ENCODE data around the gene DEK.
"Not testable (repeated sequence)": the region's sequence is repeated elsewhere in the genome, so short reads cannot be mapped to it uniquely, and the experiment has no call there.

The DEK gene
- 137 to 365 (median 201) reads per million in 17 experiments for total RNA-seq

- DNase-seq = peak; percentile 84 to 94 (median 90)
Observed at GRCh38 chr6:18264219-18264922, at the start of gene DEK. Gene DEK (minus strand): TSS chr6:18264530. CDS start chr6:18263987, 543 bp downstream.

- no peak for DNase-seq
Observed at GRCh38 chr6:18312368-18312767, 48.0 kb upstream of the DEK start.

DNA sequence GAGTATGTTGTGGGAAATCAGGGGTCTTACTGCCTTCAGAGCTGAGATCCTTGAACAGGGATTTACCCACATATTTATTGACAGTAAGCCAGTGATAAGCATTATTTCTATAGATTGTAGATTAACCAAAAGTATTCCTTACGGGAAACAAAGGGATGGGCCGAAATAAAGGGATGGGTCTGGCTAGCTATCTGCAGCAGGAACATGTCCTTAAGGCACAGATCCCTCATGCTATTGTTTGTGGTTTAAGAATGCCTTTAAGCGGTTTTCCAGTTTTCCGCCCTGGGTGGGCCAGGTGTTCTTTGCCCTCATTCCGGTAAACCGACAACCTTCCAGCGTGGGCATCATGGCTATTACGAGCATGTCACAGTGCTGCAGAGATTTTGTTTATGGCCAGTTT is 45.7 kb upstream of the DEK start:
- DNase-seq = not testable (repeated sequence)

DNA sequence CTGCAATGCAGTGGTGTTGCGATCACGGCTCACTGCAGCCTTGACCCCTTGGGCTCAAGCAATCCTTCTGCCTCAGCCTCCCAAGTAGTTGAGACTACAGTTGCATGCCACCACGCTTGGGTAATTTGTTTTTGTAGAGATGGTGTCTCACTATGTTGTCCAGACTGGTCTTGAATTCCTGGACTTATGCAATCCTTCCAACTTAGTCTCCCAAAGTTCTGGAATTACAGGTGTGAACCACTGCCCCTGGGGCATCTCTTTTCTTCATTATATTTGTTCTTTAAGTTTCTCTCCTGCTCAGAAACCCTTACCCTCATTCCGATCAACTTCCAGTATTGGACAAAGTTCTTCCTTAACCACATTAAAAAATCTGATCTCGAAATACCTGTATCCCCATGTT is 44.7 kb upstream of the DEK start:
- DNase-seq = no peak

GRCh38 chr6:18308070-18308735 is 43.9 kb upstream of the DEK start:
- no peak for DNase-seq

DNA sequence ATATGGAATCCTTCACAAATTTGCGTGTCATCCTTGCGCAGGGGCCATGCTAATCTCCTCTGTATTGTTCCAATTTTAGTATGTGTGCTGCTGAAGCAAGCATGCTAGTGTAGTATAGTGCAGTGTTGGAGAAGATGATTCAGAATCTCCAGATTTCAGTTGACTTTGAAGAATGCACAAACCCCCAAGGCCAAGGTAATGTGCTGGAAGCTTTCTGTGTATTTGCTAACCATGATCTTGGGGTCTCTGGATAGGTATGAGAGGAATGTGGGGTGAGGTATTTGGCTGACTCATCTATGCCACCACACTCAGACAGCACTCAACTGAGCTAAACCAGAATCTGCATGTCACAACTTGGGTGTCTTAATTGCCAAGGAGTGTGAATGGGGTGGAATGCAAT is 42.6 kb upstream of the DEK start:
- DNase-seq = no peak

DNA sequence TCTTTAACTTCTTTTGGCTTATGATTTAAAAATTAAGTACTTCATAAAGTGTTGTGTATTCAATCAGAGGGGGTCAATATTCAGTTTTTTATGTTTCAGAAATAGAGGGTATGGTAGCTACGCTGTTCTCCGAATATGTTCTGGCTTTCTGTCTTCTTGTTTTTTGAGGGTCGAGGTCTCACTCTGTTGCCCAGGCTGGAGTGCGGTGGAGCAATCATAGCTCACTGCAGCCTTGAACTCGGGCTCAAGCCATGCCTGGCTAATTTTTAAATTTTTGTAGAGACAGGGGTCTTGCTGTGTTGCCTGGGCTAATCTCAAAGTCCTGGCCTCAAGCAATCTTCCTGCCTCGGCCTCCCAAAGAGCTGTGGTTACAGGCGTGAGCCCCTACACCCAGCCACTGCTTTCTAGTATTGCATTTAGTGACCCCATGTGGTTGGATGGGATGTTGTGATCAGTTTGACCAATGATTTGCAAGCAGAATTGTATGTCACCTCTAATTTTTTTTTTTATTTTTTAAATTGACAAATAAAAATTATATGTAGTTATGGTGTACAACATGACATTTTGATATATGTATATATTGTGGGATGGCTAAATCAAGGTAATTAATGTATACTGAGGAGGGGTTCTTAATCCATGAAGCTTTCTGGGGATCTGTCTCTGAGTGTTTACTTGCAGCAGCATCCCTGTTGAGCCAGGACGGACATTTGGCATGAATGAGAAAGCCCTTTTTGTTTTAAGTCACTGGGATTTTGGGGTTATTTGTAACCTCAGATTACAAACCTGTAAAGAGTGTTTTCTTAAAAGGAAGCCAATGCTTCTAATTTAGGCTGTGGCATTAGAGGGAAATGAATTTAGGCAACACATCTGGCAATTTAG is 38.5 kb upstream of the DEK start:
- DNase-seq = no peak

DNA sequence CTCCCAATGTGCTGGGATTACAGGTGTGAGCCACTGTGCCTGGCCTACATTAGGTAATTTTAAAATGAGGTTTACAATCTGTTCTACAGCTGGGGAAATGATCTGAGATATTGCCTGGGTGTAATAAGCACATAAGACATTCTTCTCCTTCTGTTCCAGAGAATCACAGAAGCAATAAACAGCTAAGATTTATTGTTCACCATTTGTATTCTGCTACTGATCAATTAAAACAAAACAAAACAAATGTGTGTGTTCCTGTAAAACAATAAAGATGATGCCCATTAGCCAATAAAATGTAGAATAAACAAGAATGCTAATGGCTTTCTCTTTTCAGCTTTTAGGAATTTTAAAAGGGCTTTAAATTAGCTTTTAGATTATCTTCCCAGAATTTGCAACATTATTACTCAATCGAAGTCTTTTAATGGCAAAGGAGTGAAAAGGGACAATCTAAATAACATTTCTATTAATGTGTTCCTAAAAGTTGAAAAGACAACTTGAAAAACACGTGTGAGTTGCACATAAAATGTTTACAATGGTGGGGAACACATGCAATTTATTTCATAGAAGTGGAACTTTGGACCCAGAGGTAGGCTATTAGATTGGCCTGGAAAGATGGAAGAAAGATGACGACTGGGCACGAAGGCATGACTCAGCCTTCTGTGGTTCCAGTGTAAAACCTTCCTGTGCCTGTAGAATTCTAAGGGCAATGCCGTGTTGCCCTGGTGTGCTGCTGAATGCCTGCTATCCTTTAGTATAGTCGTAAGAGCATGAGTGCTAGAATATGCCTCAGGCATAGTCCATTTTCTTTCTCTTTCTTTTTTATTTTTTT is 29.0 kb upstream of the DEK start:
- DNase-seq = peak in 2 of 4 experiments; percentile 3 to 5

GRCh38 chr6:18289283-18289682 is 25.0 kb upstream of the DEK start:
- DNase-seq = no peak

DNA sequence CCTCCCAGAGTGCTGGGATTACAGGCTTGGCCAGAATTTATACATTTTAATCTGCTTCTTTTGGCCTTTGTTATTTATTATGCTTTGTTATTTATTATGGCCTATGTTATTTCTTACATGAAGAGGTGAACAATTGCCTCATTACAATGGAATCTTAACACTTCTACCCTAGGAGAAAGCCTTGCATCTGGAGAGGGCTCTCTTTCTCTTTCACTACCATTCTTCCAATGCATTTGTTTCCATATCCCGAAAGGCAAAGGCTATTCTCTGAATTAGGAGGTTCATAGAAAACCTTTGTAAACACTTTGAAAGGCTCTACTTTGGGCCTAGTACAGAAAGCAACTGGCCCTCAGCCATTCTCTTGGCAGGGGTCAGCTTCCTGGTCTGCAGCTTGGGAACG is 19.9 kb upstream of the DEK start:
- DNase-seq = no peak

- DNase-seq = no peak
Observed at GRCh38 chr6:18281564-18281963, 17.2 kb upstream of the DEK start.

GRCh38 chr6:18280084-18280483 is 15.8 kb upstream of the DEK start:
- no peak for DNase-seq

DNA sequence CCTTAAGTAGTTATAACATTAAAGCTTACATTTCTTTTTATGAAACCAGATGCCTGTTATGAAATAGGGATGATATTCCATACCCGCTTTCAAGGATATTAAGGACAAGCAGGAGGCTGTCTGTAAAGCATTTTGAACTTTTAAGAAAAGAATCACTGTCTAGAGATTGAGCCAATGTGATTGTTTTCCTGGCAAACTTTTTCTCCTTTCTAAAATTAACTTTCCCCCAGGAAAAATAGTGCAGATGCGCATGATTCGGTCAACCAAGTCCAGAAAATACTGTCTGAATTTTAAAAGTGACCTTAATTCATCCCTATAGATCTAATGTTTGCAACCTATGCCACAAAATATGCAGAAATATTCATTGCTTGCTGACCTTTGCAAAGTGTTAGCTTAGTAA is 15.1 kb upstream of the DEK start:
- no peak for DNase-seq

- peak in 2 of 4 experiments; percentile 7 to 21 for DNase-seq
Observed at GRCh38 chr6:18277237-18278006, 13.1 kb upstream of the DEK start.

- no peak for DNase-seq
Observed at GRCh38 chr6:18276610-18277236, 12.4 kb upstream of the DEK start.

DNA sequence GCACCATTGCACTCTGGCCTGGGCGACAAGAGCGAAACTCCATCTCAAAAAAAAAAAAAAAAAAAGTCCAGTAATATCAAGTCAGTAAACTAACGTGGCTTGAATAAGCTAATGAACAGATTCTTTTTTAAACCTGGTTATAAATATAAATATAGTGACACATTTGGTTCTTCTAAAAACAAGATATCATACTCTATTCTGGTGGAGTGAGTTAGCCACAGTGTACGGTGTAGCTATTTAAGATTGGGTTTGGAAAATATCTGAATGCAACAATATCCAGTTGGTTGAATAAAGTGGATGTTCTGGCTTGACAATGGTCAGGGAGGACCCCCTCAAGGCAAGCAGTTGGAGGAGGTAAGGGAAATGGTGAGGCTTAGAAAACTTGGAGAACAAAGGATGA is 5.9 kb upstream of the DEK start:
- DNase-seq = no peak

DNA sequence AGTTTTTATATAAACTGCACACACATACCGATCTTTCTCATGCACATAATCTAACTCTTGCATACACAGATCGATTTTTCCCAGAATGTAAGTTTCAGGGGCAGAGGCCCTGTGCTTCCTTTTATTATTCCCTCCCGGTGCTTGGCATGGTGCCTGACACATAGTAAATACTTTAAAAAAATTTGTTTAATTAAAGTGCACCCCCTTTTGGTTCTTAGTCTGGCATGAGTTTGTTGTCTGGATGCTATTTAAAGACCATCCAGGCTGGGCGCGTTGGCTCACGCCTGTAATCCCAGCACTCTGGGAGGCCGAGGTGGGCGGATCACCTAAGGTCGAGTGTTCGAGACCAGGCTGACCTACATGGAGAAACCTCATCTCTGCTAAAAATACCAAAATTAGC is 5.4 kb upstream of the DEK start:
- no peak for DNase-seq

- no peak for DNase-seq
Observed at GRCh38 chr6:18269253-18269652, 4.9 kb upstream of the DEK start.

- no peak for DNase-seq
Observed at GRCh38 chr6:18268066-18268465, 3.7 kb upstream of the DEK start.

- DNase-seq = no peak
Observed at GRCh38 chr6:18266523-18266912, 2.2 kb upstream of the DEK start.
